Measurements from ENCODE around the gene FAM20B. TPM values are rescaled to one million over a fixed set of nuclear protein-coding genes. Genes with fewer than 3 reads are reported as not detected.
A peak's percentile ranks its signal among the peaks of the same experiment; 100 is the strongest.

FAM20B gene
- total RNA-seq, 1 experiment from 2014 or later = 66.6 TPM

GRCh38 chr1:179023946-179024650 is 1.6 kb upstream of the FAM20B start:
- TF ChIP-seq, protein P1, sequence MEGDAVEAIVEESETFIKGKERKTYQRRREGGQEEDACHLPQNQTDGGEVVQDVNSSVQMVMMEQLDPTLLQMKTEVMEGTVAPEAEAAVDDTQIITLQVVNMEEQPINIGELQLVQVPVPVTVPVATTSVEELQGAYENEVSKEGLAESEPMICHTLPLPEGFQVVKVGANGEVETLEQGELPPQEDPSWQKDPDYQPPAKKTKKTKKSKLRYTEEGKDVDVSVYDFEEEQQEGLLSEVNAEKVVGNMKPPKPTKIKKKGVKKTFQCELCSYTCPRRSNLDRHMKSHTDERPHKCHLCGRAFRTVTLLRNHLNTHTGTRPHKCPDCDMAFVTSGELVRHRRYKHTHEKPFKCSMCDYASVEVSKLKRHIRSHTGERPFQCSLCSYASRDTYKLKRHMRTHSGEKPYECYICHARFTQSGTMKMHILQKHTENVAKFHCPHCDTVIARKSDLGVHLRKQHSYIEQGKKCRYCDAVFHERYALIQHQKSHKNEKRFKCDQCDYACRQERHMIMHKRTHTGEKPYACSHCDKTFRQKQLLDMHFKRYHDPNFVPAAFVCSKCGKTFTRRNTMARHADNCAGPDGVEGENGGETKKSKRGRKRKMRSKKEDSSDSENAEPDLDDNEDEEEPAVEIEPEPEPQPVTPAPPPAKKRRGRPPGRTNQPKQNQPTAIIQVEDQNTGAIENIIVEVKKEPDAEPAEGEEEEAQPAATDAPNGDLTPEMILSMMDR (IDR thresholded peaks at IDR 0.05; ENCODE audit: unreplicated experiment) = no peak
- intact Hi-C loops (cut with micrococcal nuclease; ENCODE audit: unreplicated experiment) = no loop called here
- H3K9me3 Mint-ChIP-seq (ENCODE audit: low read depth, unreplicated experiment) = peaks cover 2% of the 10 kb centered on the region
- peaks cover 37% of the 10 kb centered on the region for H3K4me1 Mint-ChIP-seq (ENCODE audit: low read depth, unreplicated experiment)
- peaks cover 17% of the 10 kb centered on the region for H3K36me3 Mint-ChIP-seq (ENCODE audit: insufficient read depth, unreplicated experiment)
- peaks cover 12% of the 10 kb centered on the region for H3K27me3 Mint-ChIP-seq (ENCODE audit: unreplicated experiment)
- H3K27ac Mint-ChIP-seq (ENCODE audit: unreplicated experiment) = no peak overlapping the region
- H3K4me3 Mint-ChIP-seq (ENCODE audit: low read depth, unreplicated experiment) = no peak overlapping the region
- no TSS peak for BruUV-seq (replicated peaks)
- CTCF ChIA-PET = no interaction called here
- DNase-seq = no peak

GRCh38 chr1:179025975-179026812 is 500 bp downstream of the FAM20B start:
- BruUV-seq (replicated peaks) = no TSS peak

DNA sequence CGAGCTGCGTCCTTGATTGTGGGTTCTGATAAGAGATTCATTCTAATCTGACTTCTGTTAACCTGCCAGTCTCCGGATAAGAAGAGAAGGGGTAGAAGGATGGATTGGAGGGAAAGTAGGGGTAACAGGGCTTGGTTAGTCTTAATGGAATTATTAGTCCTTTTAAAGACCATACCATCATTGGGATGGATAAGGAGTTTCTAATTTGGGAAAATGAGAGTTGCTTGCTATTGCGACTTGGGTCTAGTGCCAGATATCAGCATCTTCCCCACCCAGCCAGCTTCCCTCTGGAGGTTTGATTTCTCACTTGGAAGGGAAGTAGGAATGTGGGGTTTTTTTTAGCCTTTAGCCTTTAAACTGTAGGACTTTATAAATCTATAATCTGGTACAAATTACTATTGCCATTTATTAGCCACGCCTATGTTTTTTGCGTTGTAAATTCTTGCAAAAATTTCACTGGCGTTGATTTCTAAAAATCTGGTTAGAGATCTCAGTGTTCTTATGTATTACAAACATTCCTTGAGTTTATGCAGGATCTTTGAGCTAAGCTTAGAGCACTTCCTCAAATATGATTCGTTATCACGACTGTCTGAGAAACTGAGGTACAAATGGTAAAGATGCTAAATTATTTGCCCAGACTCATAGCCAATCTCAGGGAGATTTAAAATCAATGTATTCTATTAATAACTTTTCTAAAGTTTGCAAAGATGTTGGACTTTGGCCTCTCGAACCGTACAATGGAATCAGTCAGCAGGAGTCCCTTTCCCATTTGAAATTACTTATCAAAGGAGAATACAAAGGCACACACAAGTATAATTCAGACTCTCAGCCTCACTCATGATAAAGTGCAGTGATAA is 1.3 kb downstream of the FAM20B start:
- TSS peak; percentile 55 for BruUV-seq (replicated peaks)
- peaks cover 12% of the 10 kb centered on the region for H3K27me3 Mint-ChIP-seq (ENCODE audit: unreplicated experiment)
- H3K4me1 Mint-ChIP-seq (ENCODE audit: low read depth, unreplicated experiment) = peaks cover 42% of the 10 kb centered on the region
- peak overlapping the region; percentile 88 for H3K4me3 Mint-ChIP-seq (ENCODE audit: low read depth, unreplicated experiment)
- CTCF ChIA-PET = interaction anchor here (0.6 kb wide), 1 partner anchor 666 kb away, joined by 6 read pairs; no protein-coding TSS in a partner anchor
- H3K36me3 Mint-ChIP-seq (ENCODE audit: insufficient read depth, unreplicated experiment) = peaks cover 17% of the 10 kb centered on the region
- DNase-seq = no peak
- peak overlapping the region; percentile 72 for H3K27ac Mint-ChIP-seq (ENCODE audit: unreplicated experiment)
- TF ChIP-seq, protein P1 (IDR thresholded peaks at IDR 0.05; ENCODE audit: unreplicated experiment) = no peak
- intact Hi-C loops (cut with micrococcal nuclease; ENCODE audit: unreplicated experiment) = no loop called here
- no peaks in the 10 kb centered on the region for H3K9me3 Mint-ChIP-seq (ENCODE audit: low read depth, unreplicated experiment)

More at GRCh38 chr1:179025975-179026812, 500 bp downstream of the FAM20B start:
- CTCF ChIA-PET = interaction anchor here (0.6 kb wide), 1 partner anchor 665 kb away, joined by 6 read pairs; no protein-coding TSS in a partner anchor
- Mint-ChIP-seq H3K4me1 (ENCODE audit: low read depth, unreplicated experiment) (peaks cover 42% of the 10 kb centered on the region), H3K4me3 (ENCODE audit: low read depth, unreplicated experiment) (peak overlapping the region; percentile 88), H3K27ac (ENCODE audit: unreplicated experiment) (peak overlapping the region; percentile 72), H3K27me3 (ENCODE audit: unreplicated experiment) (peaks cover 12% of the 10 kb centered on the region), H3K36me3 (ENCODE audit: insufficient read depth, unreplicated experiment) (peaks cover 17% of the 10 kb centered on the region), H3K9me3 (ENCODE audit: low read depth, unreplicated experiment) (no peaks in the 10 kb centered on the region)
- TF ChIP-seq, protein P1 (IDR thresholded peaks at IDR 0.05; ENCODE audit: unreplicated experiment) = no peak
- DNase-seq = peak; percentile 89
- intact Hi-C loops (cut with micrococcal nuclease; ENCODE audit: unreplicated experiment) = no loop called here

GRCh38 chr1:179029321-179029759 is 3.6 kb downstream of the FAM20B start:
- H3K27ac Mint-ChIP-seq (ENCODE audit: unreplicated experiment) = no peak overlapping the region

More at GRCh38 chr1:179029321-179029759, 3.6 kb downstream of the FAM20B start:
- TF ChIP-seq, protein P1 (IDR thresholded peaks at IDR 0.05; ENCODE audit: unreplicated experiment) = no peak
- peaks cover 7% of the 10 kb centered on the region for H3K27me3 Mint-ChIP-seq (ENCODE audit: unreplicated experiment)
- no TSS peak for BruUV-seq (replicated peaks)
- H3K4me1 Mint-ChIP-seq (ENCODE audit: low read depth, unreplicated experiment) = peaks cover 49% of the 10 kb centered on the region
- intact Hi-C loops (cut with micrococcal nuclease; ENCODE audit: unreplicated experiment) = no loop called here
- CTCF ChIA-PET = interaction anchor here (0.6 to 1.1 kb wide), 2 partner anchors 12 to 179 kb away, joined by 4 to 5 read pairs; no protein-coding TSS in a partner anchor
- peaks cover 17% of the 10 kb centered on the region for H3K36me3 Mint-ChIP-seq (ENCODE audit: insufficient read depth, unreplicated experiment)
- DNase-seq = no peak
- no peaks in the 10 kb centered on the region for H3K9me3 Mint-ChIP-seq (ENCODE audit: low read depth, unreplicated experiment)
- no peak overlapping the region for H3K4me3 Mint-ChIP-seq (ENCODE audit: low read depth, unreplicated experiment)

Measured in Calu3 (cell line).